Endodermal cell (in vitro differentiated cells): ENCODE data around the gene RAB44. TPM values are rescaled to one million over a fixed set of nuclear protein-coding genes. Genes with fewer than 3 reads are reported as not detected.

Experiments used
- DNase-seq: peaks from one replicate; pipeline ENCODE4 v3.0.0-alpha.2; 2017
- H3K27ac ChIP-seq: 2 replicates; pipeline ENCODE4 v1.5.1; 2013; ENCODE audit warnings: mild to moderate bottlenecking, low read depth, low read length, moderate library complexity
- H3K27me3 ChIP-seq: 2 replicates; pipeline ENCODE4 v1.6.1; 2013; ENCODE audit warnings: mild to moderate bottlenecking, low read length, moderate library complexity; ENCODE audit not compliant: insufficient read depth, control insufficient read depth, poor library complexity, severe bottlenecking
- H3K36me3 ChIP-seq: 2 replicates; pipeline ENCODE4 v1.7.0; 2013; ENCODE audit warnings: mild to moderate bottlenecking, low read length, moderate library complexity; ENCODE audit not compliant: control insufficient read depth, insufficient read depth
- H3K4me1 ChIP-seq: one replicate; pipeline ENCODE4 v1.7.0; 2013; ENCODE audit warnings: low read length; ENCODE audit not compliant: control insufficient read depth, insufficient read depth
- H3K4me3 ChIP-seq: 2 replicates; pipeline ENCODE4 v1.5.1; 2013; ENCODE audit warnings: mild to moderate bottlenecking, low read length, moderate library complexity
- H3K9ac ChIP-seq: 2 replicates; pipeline ENCODE4 v1.6.1; 2013; ENCODE audit warnings: mild to moderate bottlenecking, low read length, moderate library complexity; ENCODE audit not compliant: poor library complexity, severe bottlenecking; ENCODE audit errors: extremely low read depth
- H3K9me3 ChIP-seq: 2 replicates; pipeline ENCODE4 v1.6.1; 2013; ENCODE audit warnings: mild to moderate bottlenecking, low read length, moderate library complexity; ENCODE audit not compliant: control insufficient read depth
- H3K27ac Mint-ChIP-seq: 2 replicates; pipeline ENCODE4 v1.8.0; 2020; ENCODE audit warnings: mixed read lengths
- H3K27me3 Mint-ChIP-seq: 2 replicates; pipeline ENCODE4 v1.8.0; 2021; ENCODE audit warnings: mild to moderate bottlenecking, mixed read lengths; ENCODE audit not compliant: insufficient read depth
- H3K36me3 Mint-ChIP-seq: 2 replicates; pipeline ENCODE4 v1.8.0; 2020; ENCODE audit warnings: low read depth, mixed read lengths
- H3K4me1 Mint-ChIP-seq: 2 replicates; pipeline ENCODE4 v1.8.0; 2020; ENCODE audit warnings: mixed read lengths
- H3K4me3 Mint-ChIP-seq: 2 replicates; pipeline ENCODE4 v1.8.0; 2020; ENCODE audit warnings: mild to moderate bottlenecking, moderate library complexity, mixed read lengths
- H3K9me3 Mint-ChIP-seq: 2 replicates; pipeline ENCODE4 v1.8.0; 2020; ENCODE audit warnings: mild to moderate bottlenecking, mixed read lengths
- WGBS, 2 experiments: methylation state at CpG; one replicate each; pipeline versions ENCODE4 v1.1.5 to v1.1.7; 2013; ENCODE audit warnings: missing lambda C conversion rate in 2 of 2, mixed read lengths in 1 of 2; ENCODE audit not compliant: insufficient coverage in 1 of 2, insufficient read length in 1 of 2; 5-methylcytosine and 5-hydroxymethylcytosine counted together
- total RNA-seq, 2 donors: library from RNA; stranded (reverse); fragmentation: NEBNext Ultra II Directional in 1 of 2; extraction: Animal tissue kit (Norgen Biotek cat#: 25700) in 1 of 2; gene quantifications; 2 replicates in 1 of 2; 3 replicates in 1 of 2; pipeline ENCODE4 v1.2.1, GENCODE V29; 2021
- TF ChIP-seq, protein P1 (sequence below): fragments of 200-600 bp; sonication (generic); conservative IDR thresholded peaks from 2 replicates; pipeline ENCODE4 v1.5.0; 2021; ENCODE audit warnings: antibody characterized with exemption, mild to moderate bottlenecking

Gene RAB44
- total RNA-seq, 2 donors from 2014 or later, result not detected

DNA sequence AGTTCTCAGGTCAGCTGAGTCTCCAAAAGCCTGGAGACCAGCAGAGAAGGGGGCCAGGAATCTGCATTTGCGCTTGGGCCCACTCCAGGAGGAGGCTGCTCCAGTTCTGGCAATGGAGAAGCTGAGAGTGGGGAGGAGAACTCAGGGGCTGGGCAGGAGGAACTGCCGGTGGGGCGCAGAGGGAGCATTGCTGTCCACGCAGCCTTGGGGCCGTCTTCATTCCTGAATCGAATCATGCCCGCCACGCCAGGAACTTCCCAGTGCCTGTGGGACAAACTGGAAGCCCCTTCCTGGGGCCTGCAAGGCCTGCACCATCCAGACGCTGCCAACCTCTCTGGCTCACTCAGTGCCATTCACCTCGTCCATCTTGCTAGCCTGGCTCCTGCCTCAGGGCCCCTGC, 16.9 kb downstream of the RAB44 start:
- Histone ChIP-seq H3K4me3 (no peak overlapping the region), H3K27ac (no peak overlapping the region), H3K36me3 (no peaks in the 10 kb centered on the region), H3K9me3 (no peaks in the 10 kb centered on the region), H3K9ac (no peak overlapping the region), H3K4me1 (no peaks in the 10 kb centered on the region), H3K27me3 (no peaks in the 10 kb centered on the region)
- Mint-ChIP-seq H3K27me3 (no peaks in the 10 kb centered on the region), H3K4me1 (no peaks in the 10 kb centered on the region), H3K4me3 (no peak overlapping the region), H3K36me3 (no peaks in the 10 kb centered on the region), H3K9me3 (no peaks in the 10 kb centered on the region), H3K27ac (no peak overlapping the region)
- TF ChIP-seq, protein P1, sequence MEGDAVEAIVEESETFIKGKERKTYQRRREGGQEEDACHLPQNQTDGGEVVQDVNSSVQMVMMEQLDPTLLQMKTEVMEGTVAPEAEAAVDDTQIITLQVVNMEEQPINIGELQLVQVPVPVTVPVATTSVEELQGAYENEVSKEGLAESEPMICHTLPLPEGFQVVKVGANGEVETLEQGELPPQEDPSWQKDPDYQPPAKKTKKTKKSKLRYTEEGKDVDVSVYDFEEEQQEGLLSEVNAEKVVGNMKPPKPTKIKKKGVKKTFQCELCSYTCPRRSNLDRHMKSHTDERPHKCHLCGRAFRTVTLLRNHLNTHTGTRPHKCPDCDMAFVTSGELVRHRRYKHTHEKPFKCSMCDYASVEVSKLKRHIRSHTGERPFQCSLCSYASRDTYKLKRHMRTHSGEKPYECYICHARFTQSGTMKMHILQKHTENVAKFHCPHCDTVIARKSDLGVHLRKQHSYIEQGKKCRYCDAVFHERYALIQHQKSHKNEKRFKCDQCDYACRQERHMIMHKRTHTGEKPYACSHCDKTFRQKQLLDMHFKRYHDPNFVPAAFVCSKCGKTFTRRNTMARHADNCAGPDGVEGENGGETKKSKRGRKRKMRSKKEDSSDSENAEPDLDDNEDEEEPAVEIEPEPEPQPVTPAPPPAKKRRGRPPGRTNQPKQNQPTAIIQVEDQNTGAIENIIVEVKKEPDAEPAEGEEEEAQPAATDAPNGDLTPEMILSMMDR, result no peak
- 87 to 92% methylated on average over 7 to 10 of the region's 10 CpGs for WGBS, 2 experiments
- DNase-seq, result peak; percentile 38

DNA sequence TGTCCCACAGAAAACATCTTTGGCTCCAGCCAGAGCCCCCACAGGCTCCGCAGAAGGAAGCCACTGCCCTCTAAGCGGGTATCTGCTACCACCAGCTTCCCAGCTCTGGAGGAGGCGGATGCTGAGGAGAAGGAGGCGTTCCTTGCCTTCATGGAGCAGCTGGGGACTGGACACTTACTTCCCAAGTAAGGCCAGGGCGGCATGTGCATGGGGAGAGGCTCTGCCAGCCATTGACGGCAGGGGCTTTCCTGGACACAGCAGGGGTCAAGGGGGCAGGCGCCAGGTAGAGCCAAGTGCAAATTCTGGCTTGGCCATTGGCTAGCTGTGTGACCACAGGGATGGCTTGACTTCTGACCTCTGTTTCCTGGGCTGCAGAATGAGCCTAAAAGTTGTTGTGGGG, 17.8 kb downstream of the RAB44 start:
- Histone ChIP-seq H3K9me3 (no peaks in the 10 kb centered on the region), H3K36me3 (no peaks in the 10 kb centered on the region), H3K27ac (no peak overlapping the region), H3K4me3 (no peak overlapping the region), H3K9ac (no peak overlapping the region), H3K4me1 (no peaks in the 10 kb centered on the region), H3K27me3 (no peaks in the 10 kb centered on the region)
- no peak overlapping the region for H3K27ac Mint-ChIP-seq
- H3K4me3 Mint-ChIP-seq, result no peak overlapping the region
- no peaks in the 10 kb centered on the region for H3K27me3 Mint-ChIP-seq
- no peaks in the 10 kb centered on the region for H3K9me3 Mint-ChIP-seq
- no peaks in the 10 kb centered on the region for H3K4me1 Mint-ChIP-seq
- H3K36me3 Mint-ChIP-seq, result no peaks in the 10 kb centered on the region
- WGBS, 2 experiments, result 72 to 84% methylated on average over 7 of the region's 7 CpGs
- peak; percentile 50 for DNase-seq
- TF ChIP-seq, protein P1, result no peak

DNA sequence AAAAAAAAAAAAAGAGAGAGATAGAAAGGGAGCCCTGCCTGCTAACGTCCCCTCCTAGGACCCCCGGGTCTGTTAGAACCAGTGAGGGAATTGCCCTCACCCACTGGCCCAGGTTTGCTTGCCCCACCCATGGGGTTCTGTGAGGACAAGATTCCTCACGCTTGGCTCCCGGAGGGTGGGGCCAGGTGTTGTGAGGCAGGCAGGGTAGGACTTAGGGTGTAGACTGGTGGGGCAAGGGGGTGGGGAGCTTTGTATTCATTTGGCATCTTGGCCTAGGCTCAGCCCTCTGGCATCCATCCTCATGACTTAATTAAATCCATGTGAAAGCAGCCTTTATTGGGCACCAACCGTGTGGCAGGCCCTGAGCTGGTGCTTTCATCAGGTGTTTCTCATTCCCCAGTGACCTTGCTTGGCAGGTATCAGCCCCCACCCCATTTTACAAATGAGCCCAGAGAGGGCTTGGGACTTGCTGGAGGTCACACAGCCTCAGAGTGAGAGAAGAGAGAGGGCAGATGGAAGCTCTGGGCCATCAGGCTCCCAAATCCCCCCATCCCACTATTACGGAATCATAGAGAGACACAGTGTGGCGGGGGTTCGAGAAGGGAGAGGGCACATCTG, 19.0 kb downstream of the RAB44 start:
- Mint-ChIP-seq H3K36me3 (no peaks in the 10 kb centered on the region), H3K27ac (no peak overlapping the region), H3K4me1 (no peaks in the 10 kb centered on the region), H3K27me3 (no peaks in the 10 kb centered on the region), H3K4me3 (no peak overlapping the region), H3K9me3 (no peaks in the 10 kb centered on the region)
- H3K4me3 ChIP-seq, result no peak overlapping the region
- H3K9ac ChIP-seq, result no peak overlapping the region
- 81 to 90% methylated on average over 4 to 8 of the region's 8 CpGs for WGBS, 2 experiments
- no peaks in the 10 kb centered on the region for H3K4me1 ChIP-seq
- H3K27me3 ChIP-seq, result no peaks in the 10 kb centered on the region
- no peaks in the 10 kb centered on the region for H3K36me3 ChIP-seq
- TF ChIP-seq, protein P1, result no peak
- DNase-seq, result peak; percentile 35
- no peaks in the 10 kb centered on the region for H3K9me3 ChIP-seq
- no peak overlapping the region for H3K27ac ChIP-seq
